DOHH2 (cell line): ENCODE results near the gene ZBED2.

Source experiments
- EZH2phosphoT487 ChIP-seq: fragments of 200-600 bp; sonication (generic); IDR thresholded peaks from 2 replicates; pipeline ENCODE4 v1.6.1; 2017; ENCODE audit warnings: borderline replicate concordance, mild to moderate bottlenecking, antibody characterized with exemption, low read length, moderate library complexity, mixed read lengths
- TF ChIP-seq, protein P1 (sequence below): fragments of 200-600 bp; sonication (generic); IDR thresholded peaks from one replicate; pipeline ENCODE4 v1.5.1; 2014; ENCODE audit warnings: antibody characterized with exemption, mild to moderate bottlenecking, low read depth, low read length; ENCODE audit not compliant: poor library complexity, severe bottlenecking

DNA sequence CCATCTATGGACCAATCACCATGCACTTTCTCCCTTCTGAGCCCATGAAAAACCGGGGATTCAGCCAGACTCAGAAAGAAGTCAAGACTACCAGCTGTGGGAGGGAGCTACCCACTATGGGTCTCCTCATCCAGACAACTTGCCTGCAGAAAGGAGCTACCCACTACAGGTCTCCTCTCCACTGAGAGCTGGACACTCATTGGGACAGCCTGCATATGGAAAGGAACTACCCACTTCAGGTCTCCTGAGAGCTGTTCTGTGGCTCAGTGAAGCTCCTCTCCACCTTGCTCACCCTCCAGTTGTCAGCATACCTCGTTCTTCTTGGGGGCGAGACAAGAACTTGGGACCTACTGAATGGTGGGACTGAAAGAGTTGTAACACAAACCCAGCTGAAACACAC lies 22.3 kb upstream of the ZBED2 start:
- TF ChIP-seq, protein P1, sequence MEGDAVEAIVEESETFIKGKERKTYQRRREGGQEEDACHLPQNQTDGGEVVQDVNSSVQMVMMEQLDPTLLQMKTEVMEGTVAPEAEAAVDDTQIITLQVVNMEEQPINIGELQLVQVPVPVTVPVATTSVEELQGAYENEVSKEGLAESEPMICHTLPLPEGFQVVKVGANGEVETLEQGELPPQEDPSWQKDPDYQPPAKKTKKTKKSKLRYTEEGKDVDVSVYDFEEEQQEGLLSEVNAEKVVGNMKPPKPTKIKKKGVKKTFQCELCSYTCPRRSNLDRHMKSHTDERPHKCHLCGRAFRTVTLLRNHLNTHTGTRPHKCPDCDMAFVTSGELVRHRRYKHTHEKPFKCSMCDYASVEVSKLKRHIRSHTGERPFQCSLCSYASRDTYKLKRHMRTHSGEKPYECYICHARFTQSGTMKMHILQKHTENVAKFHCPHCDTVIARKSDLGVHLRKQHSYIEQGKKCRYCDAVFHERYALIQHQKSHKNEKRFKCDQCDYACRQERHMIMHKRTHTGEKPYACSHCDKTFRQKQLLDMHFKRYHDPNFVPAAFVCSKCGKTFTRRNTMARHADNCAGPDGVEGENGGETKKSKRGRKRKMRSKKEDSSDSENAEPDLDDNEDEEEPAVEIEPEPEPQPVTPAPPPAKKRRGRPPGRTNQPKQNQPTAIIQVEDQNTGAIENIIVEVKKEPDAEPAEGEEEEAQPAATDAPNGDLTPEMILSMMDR, result no peak
- no peak for TF ChIP-seq EZH2phosphoT487
